GM19397 (cell line): ENCODE results near the gene GABRA5.

ENCODE experiments used
- ATAC-seq: cut with Tn5 transposase; IDR thresholded peaks from one replicate; pipeline ENCODE4 v1.9.1; 2021; ENCODE audit warnings: mild to moderate bottlenecking, moderate library complexity; ENCODE audit not compliant: unreplicated experiment

Gene GABRA5

GRCh38 chr15:26985050-26985449 is 118.2 kb downstream of the GABRA5 start:
- no peak for ATAC-seq

- ATAC-seq = no peak
Observed at GRCh38 chr15:26996250-26996649, 129.4 kb downstream of the GABRA5 start.
